Measurements from ENCODE around the gene IL9R.

- TF ChIP-seq POLR2A (IDR thresholded peaks at IDR 0.05; ENCODE audit: low read length) (no peak), GATA1 (IDR thresholded peaks at IDR 0.05; ENCODE audit: low read depth, low read length) (no peak)
Measured at GRCh38 chrX:155962906-155963305, 34.6 kb upstream of the IL9R start.
